ENCODE results near the gene SBF2.

The SBF2 gene

GRCh38 chr11:9756461-9756860, 537.6 kb downstream of the SBF2 start:
- Histone ChIP-seq H3K4me3 (ENCODE audit: low read depth, low read length) (no peak overlapping the region), H3K36me3 (ENCODE audit: insufficient read depth, low read length) (peaks cover 5% of the 10 kb centered on the region; the same call in 1 of the 2 replicates), H3K79me2 (ENCODE audit: control insufficient read depth, insufficient read depth, low read length, unreplicated experiment) (peaks cover 1% of the 10 kb centered on the region), H3K27ac (ENCODE audit: low read depth, low read length) (no peak overlapping the region), H2AFZ (ENCODE audit: low read length, unreplicated experiment) (no peak overlapping the region), H3K27me3 (ENCODE audit: insufficient read depth, low read length) (no peaks in the 10 kb centered on the region), H3K4me1 (ENCODE audit: control insufficient read depth, insufficient read depth, low read length, unreplicated experiment) (peaks cover 66% of the 10 kb centered on the region)

DNA sequence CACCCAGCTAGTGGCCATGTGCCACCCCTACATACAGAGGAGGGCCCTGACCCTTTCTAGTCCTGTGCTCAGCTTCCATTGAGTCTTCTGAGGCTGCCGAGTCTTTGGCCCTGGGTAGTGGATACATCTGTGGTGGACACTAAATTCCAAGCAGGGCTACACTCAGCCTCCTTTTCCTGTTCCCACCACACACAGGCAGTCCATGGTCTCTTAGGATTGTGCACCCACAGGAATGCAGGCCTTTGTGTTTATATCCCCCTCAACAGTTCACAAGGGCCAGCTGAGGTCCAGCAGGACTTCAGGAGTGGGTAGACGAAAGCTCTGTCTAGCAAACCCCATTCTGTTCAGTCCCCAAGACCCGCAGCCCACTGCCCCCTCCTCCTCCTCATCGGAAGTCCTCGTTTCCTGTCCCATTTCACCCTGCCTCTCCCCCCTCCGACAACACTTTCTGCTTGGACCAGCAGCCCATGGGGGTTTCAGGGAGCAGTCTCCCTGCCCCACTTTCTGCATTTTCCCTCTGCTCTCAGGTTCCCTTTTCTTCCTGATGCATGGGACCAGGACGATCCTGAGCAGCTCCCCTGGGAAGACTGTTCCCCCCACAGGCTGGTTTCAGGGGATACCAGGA, 538.3 kb downstream of the SBF2 start:
- peaks cover 63% of the 10 kb centered on the region for H3K4me1 ChIP-seq (ENCODE audit: control insufficient read depth, insufficient read depth, low read length, unreplicated experiment)
- H2AFZ ChIP-seq (ENCODE audit: low read length, unreplicated experiment): no peak overlapping the region
- no peak overlapping the region for H3K27ac ChIP-seq (ENCODE audit: low read depth, low read length)

DNA sequence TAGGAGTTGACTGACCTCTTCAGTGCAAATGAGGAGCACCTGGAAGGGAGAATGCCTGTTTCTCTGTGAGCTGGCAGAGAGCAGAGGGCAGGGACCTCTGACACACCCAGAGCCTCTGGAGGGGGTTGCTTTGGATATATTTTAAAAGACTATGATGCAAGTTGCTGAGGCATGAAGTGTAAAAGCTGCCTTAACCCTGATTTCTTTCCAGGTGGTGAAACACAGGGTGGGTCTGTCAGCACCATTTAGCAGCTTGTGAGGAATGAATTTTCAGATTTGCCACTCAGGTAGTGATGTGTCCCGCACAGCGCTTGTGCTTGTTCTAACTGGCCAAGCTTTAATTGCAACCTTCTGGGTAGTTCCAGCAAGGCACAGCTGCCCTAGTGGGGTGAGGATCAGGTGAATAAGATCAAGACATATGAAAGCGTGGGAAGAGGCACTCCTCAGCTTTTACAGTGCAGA, 540.0 kb downstream of the SBF2 start:
- no peak overlapping the region for H2AFZ ChIP-seq (ENCODE audit: low read length, unreplicated experiment)
- H3K27me3 ChIP-seq (ENCODE audit: insufficient read depth, low read length): no peaks in the 10 kb centered on the region
- H3K27ac ChIP-seq (ENCODE audit: low read depth, low read length): peak overlapping the region; percentile 86
- peaks cover 50% of the 10 kb centered on the region for H3K4me1 ChIP-seq (ENCODE audit: control insufficient read depth, insufficient read depth, low read length, unreplicated experiment)
- H3K79me2 ChIP-seq (ENCODE audit: control insufficient read depth, insufficient read depth, low read length, unreplicated experiment): no peaks in the 10 kb centered on the region
- peaks cover 10% of the 10 kb centered on the region; the same call in 1 of the 2 replicates for H3K36me3 ChIP-seq (ENCODE audit: insufficient read depth, low read length)
- H3K4me3 ChIP-seq (ENCODE audit: low read depth, low read length): no peak overlapping the region

More for the DNA sequence above, 538.3 kb downstream of the SBF2 start:
- Histone ChIP-seq H3K79me2 (ENCODE audit: control insufficient read depth, insufficient read depth, low read length, unreplicated experiment) (no peaks in the 10 kb centered on the region), H3K36me3 (ENCODE audit: insufficient read depth, low read length) (peaks cover 5% of the 10 kb centered on the region; the same call in 1 of the 2 replicates), H3K27me3 (ENCODE audit: insufficient read depth, low read length) (no peaks in the 10 kb centered on the region), H3K4me3 (ENCODE audit: low read depth, low read length) (no peak overlapping the region)

- Histone ChIP-seq H3K27ac (ENCODE audit: low read depth, low read length) (peak overlapping the region; percentile 86), H3K4me1 (ENCODE audit: control insufficient read depth, insufficient read depth, low read length, unreplicated experiment) (peaks cover 46% of the 10 kb centered on the region), H3K79me2 (ENCODE audit: control insufficient read depth, insufficient read depth, low read length, unreplicated experiment) (no peaks in the 10 kb centered on the region), H3K4me3 (ENCODE audit: low read depth, low read length) (no peak overlapping the region), H3K27me3 (ENCODE audit: insufficient read depth, low read length) (no peaks in the 10 kb centered on the region), H3K36me3 (ENCODE audit: insufficient read depth, low read length) (peaks cover 12% of the 10 kb centered on the region; the same call in 1 of the 2 replicates), H2AFZ (ENCODE audit: low read length, unreplicated experiment) (no peak overlapping the region)
Measured at GRCh38 chr11:9753021-9753420, 541.0 kb downstream of the SBF2 start.

DNA sequence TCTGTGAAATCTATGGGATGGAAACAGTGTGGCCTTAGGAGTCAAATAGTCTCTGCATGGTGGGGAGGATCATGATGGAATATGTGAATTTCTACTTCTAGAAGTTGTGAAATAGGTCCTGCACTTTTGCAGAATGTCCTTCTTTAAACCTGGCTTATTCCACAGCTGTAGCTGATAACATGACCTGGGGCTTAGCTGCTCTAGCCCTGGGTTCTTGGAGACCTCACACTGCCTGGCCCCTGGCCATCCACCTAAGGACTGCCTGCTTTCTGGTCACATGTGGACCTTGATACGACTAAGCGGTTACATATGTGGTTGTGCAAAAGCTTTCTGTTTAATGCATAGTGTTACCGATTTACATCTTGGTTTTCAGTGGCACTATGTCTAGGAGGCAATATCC, 541.9 kb downstream of the SBF2 start:
- H3K79me2 ChIP-seq (ENCODE audit: control insufficient read depth, insufficient read depth, low read length, unreplicated experiment): no peaks in the 10 kb centered on the region
- peaks cover 42% of the 10 kb centered on the region for H3K4me1 ChIP-seq (ENCODE audit: control insufficient read depth, insufficient read depth, low read length, unreplicated experiment)
- H2AFZ ChIP-seq (ENCODE audit: low read length, unreplicated experiment): no peak overlapping the region
- peak overlapping the region; percentile 86 for H3K27ac ChIP-seq (ENCODE audit: low read depth, low read length)
- peaks cover 16% of the 10 kb centered on the region; the same call in 1 of the 2 replicates for H3K36me3 ChIP-seq (ENCODE audit: insufficient read depth, low read length)
- H3K4me3 ChIP-seq (ENCODE audit: low read depth, low read length): no peak overlapping the region
- H3K27me3 ChIP-seq (ENCODE audit: insufficient read depth, low read length): no peaks in the 10 kb centered on the region

- Histone ChIP-seq H3K36me3 (ENCODE audit: insufficient read depth, low read length) (peaks cover 16% of the 10 kb centered on the region; the same call in 1 of the 2 replicates), H3K27ac (ENCODE audit: low read depth, low read length) (no peak overlapping the region), H3K4me3 (ENCODE audit: low read depth, low read length) (no peak overlapping the region), H3K4me1 (ENCODE audit: control insufficient read depth, insufficient read depth, low read length, unreplicated experiment) (peaks cover 36% of the 10 kb centered on the region), H3K27me3 (ENCODE audit: insufficient read depth, low read length) (no peaks in the 10 kb centered on the region), H3K79me2 (ENCODE audit: control insufficient read depth, insufficient read depth, low read length, unreplicated experiment) (no peaks in the 10 kb centered on the region), H2AFZ (ENCODE audit: low read length, unreplicated experiment) (no peak overlapping the region)
Measured at GRCh38 chr11:9750551-9750950, 543.5 kb downstream of the SBF2 start.

GRCh38 chr11:9748361-9748970, 545.6 kb downstream of the SBF2 start:
- H3K4me1 ChIP-seq (ENCODE audit: control insufficient read depth, insufficient read depth, low read length, unreplicated experiment): peaks cover 20% of the 10 kb centered on the region
- H3K79me2 ChIP-seq (ENCODE audit: control insufficient read depth, insufficient read depth, low read length, unreplicated experiment): no peaks in the 10 kb centered on the region
- no peak overlapping the region for H3K4me3 ChIP-seq (ENCODE audit: low read depth, low read length)
- H3K27ac ChIP-seq (ENCODE audit: low read depth, low read length): no peak overlapping the region
- no peaks in the 10 kb centered on the region for H3K27me3 ChIP-seq (ENCODE audit: insufficient read depth, low read length)
- no peak overlapping the region for H2AFZ ChIP-seq (ENCODE audit: low read length, unreplicated experiment)
- peaks cover 19% of the 10 kb centered on the region; the same call in 1 of the 2 replicates for H3K36me3 ChIP-seq (ENCODE audit: insufficient read depth, low read length)

DNA sequence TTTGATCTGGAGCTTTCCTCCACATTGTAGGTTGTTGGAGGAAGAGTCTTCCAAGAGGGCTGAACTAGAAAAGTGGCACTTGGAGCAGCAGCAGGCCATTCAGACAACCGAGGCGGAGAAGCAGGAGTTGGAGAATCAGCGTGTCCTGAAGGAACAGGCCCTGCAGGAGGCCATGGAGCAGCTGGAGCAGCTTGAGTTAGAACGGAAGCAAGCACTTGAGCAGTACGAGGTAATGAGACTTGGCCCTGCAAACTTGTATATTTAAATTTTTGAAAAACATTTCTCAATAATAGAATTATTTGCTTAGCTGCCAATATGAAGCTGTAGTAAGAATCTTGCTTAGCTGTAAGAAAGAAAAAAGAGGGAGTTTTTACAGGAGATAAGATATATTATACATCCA, 546.2 kb downstream of the SBF2 start:
- Histone ChIP-seq H3K4me1 (ENCODE audit: control insufficient read depth, insufficient read depth, low read length, unreplicated experiment) (peaks cover 14% of the 10 kb centered on the region), H3K27me3 (ENCODE audit: insufficient read depth, low read length) (no peaks in the 10 kb centered on the region), H3K36me3 (ENCODE audit: insufficient read depth, low read length) (peaks cover 19% of the 10 kb centered on the region; the same call in 1 of the 2 replicates), H3K27ac (ENCODE audit: low read depth, low read length) (no peak overlapping the region), H2AFZ (ENCODE audit: low read length, unreplicated experiment) (no peak overlapping the region), H3K4me3 (ENCODE audit: low read depth, low read length) (no peak overlapping the region), H3K79me2 (ENCODE audit: control insufficient read depth, insufficient read depth, low read length, unreplicated experiment) (no peaks in the 10 kb centered on the region)

- Histone ChIP-seq H3K79me2 (ENCODE audit: control insufficient read depth, insufficient read depth, low read length, unreplicated experiment) (no peaks in the 10 kb centered on the region), H3K4me3 (ENCODE audit: low read depth, low read length) (no peak overlapping the region), H3K36me3 (ENCODE audit: insufficient read depth, low read length) (peaks cover 21% of the 10 kb centered on the region; the same call in 1 of the 2 replicates)
Measured at GRCh38 chr11:9747229-9747628, 546.8 kb downstream of the SBF2 start.

GRCh38 chr11:9745411-9746211, 548.4 kb downstream of the SBF2 start:
- Histone ChIP-seq H3K27ac (ENCODE audit: low read depth, low read length) (no peak overlapping the region), H3K4me3 (ENCODE audit: low read depth, low read length) (no peak overlapping the region), H2AFZ (ENCODE audit: low read length, unreplicated experiment) (no peak overlapping the region), H3K36me3 (ENCODE audit: insufficient read depth, low read length) (peaks cover 28% of the 10 kb centered on the region), H3K79me2 (ENCODE audit: control insufficient read depth, insufficient read depth, low read length, unreplicated experiment) (no peaks in the 10 kb centered on the region), H3K27me3 (ENCODE audit: insufficient read depth, low read length) (no peaks in the 10 kb centered on the region), H3K4me1 (ENCODE audit: control insufficient read depth, insufficient read depth, low read length, unreplicated experiment) (no peaks in the 10 kb centered on the region)

More at GRCh38 chr11:9747229-9747628, 546.8 kb downstream of the SBF2 start:
- Histone ChIP-seq H3K27ac (ENCODE audit: low read depth, low read length) (no peak overlapping the region), H3K27me3 (ENCODE audit: insufficient read depth, low read length) (no peaks in the 10 kb centered on the region), H3K4me1 (ENCODE audit: control insufficient read depth, insufficient read depth, low read length, unreplicated experiment) (peaks cover 8% of the 10 kb centered on the region), H2AFZ (ENCODE audit: low read length, unreplicated experiment) (no peak overlapping the region)
